Measurements from ENCODE around the gene ERC2.

Gene ERC2

DNA sequence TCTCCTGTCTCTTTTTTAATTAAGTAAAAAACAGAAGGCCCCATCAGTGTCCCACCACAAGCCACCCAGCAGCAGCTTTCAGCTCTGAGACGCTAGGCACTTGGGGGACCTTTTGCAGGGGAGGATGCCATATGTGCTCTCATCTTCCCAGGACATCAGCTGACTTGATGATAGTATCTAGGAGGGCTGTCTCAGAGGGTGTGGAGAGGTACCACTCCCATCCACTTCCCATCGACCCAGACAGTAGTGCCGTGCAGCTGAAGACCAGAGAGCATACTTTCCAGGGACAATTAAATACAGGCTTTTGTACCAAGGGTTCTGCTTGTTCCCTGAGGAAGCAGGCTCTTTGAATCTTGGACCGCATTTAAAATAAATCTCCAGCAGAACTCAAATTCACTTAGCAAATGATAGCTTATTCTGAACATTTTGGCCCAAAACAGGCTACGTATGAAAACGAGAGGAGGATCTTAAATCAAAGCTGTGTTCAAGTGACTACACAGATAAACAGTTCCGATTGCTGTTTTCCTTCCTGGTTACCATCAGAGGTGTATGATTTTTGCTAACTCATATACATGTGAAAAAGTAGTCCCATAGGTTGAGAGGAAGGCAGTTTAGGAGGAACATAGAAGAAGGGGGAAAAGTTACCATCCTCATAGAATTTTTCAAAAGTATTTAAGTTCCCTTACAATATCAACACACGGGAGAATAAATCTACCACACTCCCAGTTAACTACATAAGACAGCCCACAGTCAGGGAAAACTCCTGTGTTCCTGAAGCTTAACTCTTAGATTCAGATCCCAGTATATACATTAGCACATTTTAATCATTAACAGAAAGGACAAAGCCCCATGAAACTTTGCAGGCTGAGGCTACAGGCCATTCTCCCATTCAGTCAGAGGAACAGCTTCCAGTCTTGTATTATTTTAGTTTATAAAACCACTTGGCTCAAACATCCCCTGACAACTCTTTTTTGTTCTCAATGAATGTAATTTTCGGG, 990.7 kb downstream of the ERC2 start:
- no peak for DNase-seq

DNA sequence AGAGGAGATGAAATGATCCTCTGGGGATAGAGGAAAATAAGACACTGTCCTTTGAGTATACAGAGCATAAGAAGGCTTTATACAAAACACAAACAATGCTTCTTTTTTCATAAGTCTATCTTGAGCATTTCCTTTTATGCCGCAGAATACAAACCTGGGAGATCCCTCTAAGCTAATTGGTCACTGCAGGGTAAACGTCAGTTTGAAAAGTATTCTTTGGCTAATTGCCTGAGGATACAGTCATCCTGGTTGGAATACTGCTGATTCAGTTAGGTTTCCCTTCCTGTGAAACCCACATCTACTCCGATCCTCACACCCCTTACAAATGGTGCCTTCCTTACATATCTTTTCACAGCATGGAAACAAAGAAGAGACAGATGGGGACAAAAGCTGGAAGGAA, 991.8 kb downstream of the ERC2 start:
- no peak for DNase-seq

DNA sequence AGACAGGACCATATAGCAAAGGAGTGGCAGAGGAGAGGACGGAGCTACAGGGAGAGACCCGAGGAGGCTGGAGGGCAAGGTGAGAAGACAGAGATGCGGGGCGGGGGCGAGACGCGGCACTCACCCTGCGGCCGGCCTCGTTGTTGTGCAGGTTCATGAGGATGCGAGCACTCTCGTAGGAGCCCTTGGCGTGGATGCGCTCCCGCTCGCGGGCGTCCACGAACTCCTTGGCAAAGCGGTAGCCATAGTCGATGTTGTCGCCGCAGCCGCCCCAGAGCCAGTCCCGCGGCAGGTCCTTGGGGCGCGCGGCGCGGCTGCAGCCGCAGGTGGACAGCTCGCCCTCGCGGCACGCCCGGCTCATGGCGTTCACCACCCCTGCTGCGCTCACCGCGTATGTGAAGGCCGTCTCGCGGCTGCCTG, 994.0 kb downstream of the ERC2 start:
- DNase-seq: no peak

DNA sequence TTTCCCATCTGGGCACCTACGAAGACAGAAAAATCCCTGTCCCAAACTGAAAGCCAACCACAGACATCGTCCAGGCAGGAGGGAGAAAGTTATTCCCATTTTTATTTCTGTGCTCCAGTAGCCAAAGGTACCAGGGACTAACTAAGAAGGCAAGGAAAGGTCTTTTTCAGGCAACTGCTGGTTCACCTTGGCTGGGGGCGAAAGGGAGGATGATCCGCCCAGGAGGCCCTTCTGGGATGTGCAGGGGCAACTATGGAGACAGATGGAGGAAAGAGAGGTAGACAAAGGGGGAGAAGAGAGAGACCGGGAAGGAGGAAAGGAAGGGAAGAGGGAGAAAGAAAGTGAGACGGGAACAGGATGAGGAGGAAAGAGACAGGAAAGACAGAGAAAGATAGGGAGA, 994.5 kb downstream of the ERC2 start:
- no peak for DNase-seq

DNA sequence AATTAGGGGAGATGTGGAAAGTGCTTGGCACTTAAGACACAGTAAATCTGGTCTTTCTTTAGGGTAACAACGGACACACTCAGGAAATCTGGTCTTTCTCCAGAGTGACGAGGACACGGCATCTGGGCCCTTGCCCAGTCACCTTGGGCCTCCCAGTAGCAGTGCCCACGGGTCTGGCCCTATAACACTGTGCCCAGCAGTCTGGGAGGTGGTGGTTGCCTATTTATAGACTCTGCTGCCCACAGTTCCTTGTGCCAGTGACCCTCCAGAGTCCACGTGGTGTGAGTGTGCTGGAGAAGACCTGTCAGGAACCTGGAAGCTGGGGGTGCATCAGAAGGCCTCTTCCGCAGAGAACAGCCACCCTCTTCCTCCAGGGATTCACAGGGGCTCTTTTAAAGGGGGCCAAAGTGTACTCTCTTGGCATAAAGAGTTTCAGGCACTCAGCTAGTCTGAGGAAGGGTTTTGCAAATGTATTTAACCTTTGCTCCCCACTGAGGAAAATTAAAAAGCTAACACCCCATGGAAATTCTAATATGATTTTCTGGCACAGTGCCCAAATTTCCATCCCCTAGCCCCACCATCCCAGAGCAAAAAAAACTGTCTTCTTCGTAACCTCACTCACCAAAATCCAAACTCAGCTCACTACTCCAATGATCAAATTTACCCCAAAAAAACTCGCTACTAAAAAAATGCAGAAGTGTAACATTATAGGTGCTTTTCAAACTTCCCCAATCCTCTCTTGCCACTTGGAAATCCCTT, 996.6 kb downstream of the ERC2 start:
- no peak for DNase-seq

DNA sequence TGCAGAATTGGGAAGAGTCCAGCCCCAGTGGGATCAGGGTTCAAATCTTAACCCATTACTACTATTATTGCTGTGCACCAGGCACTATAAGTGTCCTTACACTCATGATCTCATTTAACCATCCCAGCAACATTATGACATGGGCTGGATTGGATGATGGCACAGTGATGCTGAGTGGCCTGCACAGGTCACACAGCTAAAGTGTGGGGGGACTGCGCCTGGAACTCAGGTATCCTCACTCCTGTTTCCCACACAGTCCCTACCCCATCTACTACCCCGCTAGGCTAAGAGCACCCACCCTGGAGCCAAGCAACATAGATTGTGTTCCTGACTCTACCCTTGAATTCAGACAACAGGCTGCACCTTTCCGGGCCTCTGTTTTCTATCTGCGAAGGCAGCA, 997.2 kb downstream of the ERC2 start:
- no peak for DNase-seq

DNA sequence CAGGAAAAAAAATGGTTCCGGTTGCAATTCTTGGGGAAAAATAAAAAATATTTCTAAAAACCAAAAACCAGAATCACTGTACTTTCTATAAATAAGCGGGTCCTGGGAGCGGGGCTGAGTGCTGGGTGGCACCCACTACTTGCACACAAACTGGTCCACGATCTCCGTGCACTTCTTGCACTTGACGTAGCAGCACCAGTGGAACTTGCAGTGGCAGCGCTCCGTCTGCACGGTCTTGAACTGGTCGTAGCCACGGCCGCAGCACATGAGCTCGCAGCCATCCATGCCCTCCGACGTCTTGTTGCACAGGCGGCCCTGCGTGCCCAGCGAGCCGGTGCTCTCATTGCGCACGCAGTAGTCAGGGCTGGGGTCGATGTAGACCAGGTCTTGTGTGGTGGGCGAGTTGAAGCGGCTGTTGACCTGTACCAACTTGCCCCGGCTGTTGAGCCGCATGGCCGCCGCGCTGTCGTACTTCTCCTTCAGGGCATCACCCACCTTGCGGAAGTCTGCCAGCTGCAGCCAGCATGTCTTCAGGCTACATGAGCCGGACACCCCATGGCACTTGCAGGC, 998.2 kb downstream of the ERC2 start:
- DNase-seq: no peak

DNA sequence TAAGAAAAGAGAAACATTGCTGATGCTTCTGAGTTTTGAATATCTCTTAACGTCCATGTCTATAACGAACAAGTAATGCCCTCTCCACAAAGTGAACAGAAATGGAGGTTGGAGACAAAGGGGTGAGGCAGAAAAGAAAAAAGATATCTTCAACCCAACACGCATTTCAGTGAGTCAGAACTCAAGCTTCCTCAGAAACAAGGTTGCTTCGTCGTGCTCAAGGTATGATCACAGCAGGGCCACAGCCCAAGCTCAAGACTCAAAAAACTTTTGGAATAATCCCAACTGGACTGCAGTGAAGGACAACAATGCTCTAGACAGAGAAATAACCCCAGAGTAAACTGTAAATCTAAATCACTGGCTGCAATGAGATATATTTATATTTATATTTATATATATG, 1000.0 kb downstream of the ERC2 start:
- DNase-seq: no peak

DNA sequence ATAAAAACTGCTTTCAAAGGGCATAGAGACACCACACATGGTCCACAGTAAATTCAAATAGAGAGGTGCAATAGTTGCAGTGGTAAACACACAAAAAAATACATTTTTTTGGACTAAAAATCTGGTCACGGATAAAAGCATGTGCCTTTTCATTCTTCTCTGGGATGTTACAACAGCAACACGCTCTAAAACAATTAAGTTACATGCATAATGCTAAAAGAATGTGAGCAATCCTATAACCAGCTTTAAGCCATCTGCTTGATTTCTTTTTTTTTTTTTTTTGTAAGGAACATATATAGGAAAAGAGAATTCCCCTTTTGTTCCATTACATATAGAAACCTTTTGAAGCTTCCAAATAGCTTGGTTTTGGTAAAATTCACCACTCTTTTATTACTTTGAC, 1001.2 kb downstream of the ERC2 start:
- no peak for DNase-seq

DNA sequence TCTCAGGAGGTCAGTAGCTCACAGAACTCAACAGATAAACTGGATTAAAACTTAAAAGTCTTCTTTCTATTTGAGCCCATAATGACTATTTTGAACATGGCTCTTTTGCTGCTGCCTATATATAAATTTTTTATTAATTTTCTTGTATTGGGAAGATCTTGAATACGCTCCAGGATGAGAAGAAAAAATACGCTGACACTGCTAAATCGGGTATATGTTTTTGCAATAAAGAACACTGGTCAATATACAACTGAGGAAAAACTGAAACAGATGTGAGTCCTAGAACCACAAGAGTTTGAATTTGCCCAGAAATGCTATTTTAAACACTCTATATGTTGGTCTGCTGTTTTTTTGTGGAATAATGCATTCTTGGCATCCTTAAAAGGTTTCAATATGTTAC, 1001.7 kb downstream of the ERC2 start:
- DNase-seq: no peak

DNA sequence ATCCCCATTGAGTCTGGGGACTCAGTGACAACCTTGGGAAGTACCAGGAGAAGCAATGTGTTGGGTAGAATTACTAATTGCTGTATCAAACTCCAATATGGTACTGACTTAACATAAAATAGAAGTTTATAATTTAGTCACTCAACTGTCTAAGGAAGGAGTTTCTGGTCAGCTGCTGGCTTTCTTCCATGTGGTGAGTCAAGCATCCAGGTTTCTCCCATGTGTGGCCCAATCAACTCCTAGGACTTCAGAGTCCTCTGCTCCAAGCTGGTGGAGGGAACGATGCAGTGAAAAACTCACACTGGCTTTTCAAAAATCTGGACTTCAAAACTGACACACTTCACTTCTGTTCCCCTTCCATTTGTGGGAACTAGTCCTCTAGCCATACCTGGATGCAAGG, 1006.4 kb downstream of the ERC2 start:
- DNase-seq: no peak

DNA sequence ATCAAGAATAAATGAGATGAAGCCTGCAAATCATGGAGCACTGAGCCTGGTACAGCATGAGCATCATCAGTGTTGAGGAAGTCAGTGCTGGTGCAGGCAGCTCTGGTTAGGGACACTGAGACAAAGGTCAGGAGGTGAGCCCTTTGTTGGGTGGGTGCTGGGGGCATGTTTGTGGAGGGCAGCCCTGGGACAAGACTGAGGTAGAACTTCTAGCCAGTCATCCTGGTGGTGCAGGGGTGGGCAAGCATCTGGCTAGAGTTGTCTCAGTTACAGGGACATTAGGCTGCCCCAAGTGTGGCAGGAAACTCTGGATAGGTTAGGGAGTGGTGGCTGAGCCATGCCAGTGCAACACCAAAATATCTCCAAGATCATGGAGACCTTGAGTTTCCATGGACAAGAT, 1008.4 kb downstream of the ERC2 start:
- no peak for DNase-seq
